Measurements from ENCODE around the gene MED29.
"Not testable (repeated sequence)": the region's sequence is repeated elsewhere in the genome, so short reads cannot be mapped to it uniquely, and the experiment has no call there.

Gene MED29

GRCh38 chr19:39372047-39372802 lies 19.0 kb upstream of the MED29 start:
- no peak for DNase-seq

DNA sequence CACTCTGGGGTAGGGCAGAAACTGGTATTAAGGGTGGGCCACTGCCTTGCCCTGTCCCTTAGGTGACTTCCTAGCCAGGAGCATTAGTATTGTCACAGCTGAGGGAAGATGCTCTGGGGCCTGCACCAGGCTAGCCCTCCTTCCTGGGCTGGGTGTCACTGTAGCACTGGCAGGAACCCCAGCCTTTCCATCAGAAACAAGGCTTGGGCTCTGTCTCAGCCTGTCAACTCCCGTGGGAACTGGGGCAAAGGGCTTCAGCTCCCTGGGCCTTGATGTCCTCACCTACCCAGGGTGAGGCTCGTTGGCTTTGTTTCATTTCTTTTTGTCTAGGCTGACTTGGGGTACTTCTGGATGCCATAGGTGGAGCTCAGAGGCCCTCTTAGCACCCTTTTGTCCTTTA lies 18.2 kb upstream of the MED29 start:
- DNase-seq: no peak

GRCh38 chr19:39375929-39376328 lies 15.2 kb upstream of the MED29 start:
- no peak for DNase-seq

DNA sequence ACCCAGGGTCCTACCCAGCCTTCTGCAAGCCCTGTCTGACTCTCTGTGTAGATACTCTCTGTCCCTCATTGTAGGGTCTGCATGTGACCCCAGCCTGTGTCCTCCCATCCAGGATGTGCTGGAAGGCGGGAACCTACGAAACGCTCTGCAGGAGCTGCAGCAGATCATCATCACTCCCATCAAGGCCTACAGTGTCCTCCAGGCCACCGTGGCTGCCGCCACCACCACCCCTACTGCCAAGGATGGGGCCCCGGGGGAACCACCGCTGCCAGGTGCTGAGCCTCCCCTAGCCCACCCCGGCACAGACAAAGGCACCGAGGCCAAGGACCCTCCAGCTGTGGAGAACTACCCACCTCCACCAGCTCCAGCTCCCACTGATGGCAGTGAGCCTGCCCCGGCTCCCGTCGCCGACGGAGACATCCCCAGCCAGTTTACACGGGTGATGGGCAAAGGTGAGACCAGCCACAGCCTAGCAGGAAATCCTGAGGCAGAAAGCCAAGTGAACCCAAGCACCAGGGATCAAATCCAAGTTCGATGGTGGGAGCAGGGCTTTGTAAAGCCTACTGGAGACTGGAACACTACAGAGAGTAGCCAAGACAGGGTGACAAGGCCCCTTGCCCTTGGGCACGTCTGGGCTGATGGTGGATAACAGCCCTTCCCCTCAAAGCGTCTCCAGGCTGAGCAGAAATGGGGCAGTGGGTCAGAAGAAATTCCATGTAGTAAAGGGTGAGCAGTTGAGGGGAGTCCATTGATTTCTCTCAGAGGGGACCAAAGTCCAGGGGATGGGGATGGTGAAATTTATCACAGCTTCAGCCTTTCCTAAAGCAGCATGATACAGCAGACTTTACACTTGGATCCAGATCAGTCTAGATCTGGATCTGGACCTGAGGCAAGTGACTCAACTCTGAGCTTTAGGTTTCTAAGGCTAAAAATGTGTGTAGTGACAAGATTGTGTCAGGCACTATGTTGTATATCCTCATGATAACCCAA lies 13.5 kb upstream of the MED29 start:
- no peak for DNase-seq

- DNase-seq: not testable (repeated sequence)
Measured at GRCh38 chr19:39379366-39379765, 11.8 kb upstream of the MED29 start.

GRCh38 chr19:39379865-39380396 lies 11.2 kb upstream of the MED29 start:
- no peak for DNase-seq

- DNase-seq: no peak
Measured at GRCh38 chr19:39380521-39381502, 10.4 kb upstream of the MED29 start.

DNA sequence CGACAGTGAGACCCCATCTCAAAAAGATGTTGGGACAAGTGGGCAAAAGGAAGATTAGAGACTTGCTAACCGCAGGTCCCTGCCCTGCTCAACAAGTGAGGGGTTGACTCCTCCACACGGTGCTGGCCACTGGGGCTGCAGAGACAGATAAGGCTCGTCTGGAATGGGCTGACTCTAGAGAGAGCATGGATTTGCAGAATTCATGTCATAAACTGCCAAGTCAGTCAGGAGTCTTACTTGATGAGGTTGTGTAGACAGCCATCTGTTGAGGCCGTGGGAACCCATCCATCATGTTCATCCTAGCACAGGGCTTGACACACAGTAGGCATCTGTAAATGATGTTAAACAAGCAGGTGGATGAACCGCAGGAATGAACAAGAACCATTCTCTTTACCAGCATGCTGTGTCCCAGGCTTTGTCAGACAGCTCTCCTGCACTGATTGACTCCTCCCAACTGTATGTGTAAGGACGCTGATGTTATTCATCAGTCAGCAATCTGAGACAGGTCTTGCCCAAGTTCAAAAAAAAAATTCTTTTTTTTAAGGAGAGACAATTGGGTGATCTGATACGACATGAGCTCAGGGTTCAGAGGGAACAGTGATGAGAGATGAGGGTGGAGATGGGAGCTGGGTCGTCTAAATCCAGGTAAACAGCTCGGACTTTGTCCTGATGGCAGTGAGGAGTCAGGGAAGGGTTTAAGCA lies 9.1 kb upstream of the MED29 start:
- DNase-seq: no peak

DNA sequence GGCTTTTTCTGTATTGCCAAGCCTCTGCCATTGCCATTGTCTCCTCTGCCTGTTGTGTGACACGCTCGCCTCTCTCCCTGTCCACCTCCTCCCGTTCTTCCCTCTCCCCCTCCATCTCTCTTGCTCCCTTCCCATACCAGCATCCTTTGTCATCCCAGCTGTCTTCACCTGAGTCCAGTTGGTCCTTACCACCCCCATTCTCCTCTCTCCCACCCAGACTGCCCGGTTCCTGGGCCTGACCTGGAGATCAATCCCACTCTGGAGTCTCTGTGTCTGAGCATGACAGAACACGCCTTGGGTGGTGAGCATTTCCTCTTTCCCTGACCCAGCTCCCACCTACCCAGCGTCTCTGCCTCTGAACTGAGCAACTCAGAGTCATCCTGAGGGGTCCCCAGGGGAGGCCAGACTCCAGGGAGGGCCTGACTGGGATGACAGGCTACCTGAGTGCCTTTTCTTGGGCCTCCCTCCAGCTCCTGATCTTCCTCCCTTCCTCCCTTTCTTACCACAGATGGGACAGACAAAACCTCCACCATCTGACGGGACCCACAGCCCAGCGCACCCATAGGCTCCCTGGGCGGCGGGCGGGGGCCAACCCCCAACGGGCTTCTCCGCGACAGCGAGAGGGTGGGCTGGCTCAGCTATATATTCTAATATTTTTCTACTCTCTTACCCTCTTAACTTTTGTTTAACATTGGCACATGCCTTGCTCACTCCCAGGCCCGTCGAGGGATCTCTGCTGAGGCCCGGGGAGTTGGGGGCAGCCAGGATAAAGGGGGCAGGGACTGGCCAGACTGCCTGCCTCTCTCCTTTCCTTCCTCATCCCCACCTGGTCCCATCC lies 8.0 kb upstream of the MED29 start:
- DNase-seq: no peak

DNA sequence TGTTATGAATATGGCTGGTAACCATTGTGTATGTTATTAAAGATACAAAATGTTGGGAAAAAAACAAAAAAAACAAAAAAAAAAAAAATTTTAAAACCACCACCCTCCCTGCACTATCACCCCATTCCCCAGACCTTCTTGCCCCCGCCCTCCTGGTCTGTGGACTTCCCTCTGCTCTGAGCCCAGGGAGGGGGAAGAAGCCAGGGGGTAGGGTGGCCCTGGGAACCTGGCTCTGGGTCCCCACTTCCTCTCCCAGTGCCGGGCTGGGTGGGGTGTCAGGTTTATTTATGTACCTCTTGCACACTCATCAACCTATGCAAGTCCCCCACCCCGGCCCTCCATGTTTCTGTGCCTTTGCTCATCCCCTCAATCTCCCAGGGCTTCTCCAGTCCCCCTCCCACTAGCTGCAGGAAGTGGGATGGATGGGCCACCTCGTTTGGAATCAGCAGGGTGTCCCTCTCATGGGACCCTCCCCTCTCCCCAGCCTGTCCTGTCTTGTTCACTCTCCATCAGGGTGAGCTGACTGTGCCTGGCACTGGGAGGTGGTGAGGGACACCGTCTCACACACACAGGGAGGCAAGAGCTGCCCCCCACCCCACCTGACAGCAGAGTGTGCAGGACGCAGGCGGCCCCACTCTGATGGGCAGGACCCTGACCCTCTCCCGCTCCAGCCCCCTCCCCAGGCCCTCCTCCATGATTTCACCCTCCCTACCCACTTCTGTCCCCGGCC lies 6.2 kb upstream of the MED29 start:
- no peak for DNase-seq

GRCh38 chr19:39385629-39386411 lies 5.4 kb upstream of the MED29 start:
- no peak for DNase-seq

- DNase-seq: no peak
Measured at GRCh38 chr19:39386557-39386956, 4.6 kb upstream of the MED29 start.

DNA sequence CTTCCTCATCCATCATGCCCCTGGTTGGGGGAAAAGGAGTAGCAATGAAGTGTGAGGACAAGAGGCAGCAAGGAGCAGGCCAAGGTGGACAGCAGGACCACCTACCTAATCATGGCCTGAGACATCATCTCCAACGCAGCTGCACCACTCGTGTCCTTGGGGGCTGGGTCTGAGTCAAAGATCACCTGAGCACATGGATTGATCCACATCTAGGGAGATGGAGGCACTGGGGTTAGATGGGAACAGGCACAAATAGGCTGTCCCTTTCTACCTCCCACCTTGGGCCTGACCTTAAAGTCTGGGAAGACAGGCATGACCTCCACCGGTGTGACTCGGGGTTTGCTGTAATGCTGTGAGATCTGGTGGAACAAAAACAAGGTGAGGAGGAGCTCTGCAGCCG lies 2.5 kb upstream of the MED29 start:
- no peak for DNase-seq

DNA sequence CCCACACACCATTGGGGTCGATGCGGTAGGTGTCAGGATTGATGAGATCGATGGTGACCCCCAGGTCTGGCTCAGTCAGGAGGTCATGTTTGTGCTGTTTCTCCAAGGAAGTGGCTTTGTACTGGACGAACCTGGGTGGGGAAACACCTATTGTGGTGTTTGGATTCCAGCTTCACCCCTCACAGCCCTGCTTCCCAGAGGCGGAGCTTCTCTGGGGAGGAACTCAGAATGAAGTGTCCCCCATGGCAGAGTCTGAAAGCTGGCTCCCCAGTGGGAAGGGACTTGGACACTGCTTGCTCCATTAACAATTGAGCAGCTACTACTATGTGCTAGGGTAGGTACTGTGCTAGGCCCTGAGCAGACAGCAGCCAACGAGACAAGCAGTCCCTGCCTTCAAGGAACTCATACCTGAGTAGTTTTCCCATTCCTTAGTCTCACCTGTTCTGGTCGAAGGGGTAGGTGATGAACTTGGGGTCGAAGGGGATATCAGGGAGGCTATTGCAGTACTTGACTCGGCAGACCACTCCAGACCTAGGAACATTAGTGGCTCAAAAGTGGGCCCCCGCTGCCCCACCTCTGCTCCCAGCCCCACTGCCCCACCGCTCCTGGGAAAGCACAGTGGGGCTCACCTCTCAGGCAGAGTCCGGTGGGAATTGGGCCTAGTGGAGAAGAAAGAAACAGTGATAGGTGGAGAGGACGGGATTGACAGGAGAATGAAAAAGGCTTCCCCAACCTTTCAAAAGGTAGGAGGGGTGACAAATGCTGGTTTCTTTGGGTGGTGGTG lies 1.4 kb upstream of the MED29 start:
- DNase-seq: no peak

DNA sequence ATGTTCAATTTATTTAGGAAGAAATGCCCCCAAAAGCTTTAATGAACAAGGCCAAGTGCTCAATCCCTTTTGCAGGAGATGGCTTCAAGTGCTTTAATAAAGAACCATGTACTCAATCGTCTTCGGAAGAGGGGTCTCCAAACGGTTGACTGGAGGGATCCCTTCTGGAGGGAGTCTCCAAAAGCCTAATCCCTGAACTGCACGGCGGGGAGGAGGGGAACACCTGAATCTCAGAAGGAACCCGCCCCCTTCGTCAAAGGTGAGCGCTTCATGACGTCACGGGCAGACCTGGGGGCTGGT lies 777 bp upstream of the MED29 start:
- DNase-seq: no peak

DNA sequence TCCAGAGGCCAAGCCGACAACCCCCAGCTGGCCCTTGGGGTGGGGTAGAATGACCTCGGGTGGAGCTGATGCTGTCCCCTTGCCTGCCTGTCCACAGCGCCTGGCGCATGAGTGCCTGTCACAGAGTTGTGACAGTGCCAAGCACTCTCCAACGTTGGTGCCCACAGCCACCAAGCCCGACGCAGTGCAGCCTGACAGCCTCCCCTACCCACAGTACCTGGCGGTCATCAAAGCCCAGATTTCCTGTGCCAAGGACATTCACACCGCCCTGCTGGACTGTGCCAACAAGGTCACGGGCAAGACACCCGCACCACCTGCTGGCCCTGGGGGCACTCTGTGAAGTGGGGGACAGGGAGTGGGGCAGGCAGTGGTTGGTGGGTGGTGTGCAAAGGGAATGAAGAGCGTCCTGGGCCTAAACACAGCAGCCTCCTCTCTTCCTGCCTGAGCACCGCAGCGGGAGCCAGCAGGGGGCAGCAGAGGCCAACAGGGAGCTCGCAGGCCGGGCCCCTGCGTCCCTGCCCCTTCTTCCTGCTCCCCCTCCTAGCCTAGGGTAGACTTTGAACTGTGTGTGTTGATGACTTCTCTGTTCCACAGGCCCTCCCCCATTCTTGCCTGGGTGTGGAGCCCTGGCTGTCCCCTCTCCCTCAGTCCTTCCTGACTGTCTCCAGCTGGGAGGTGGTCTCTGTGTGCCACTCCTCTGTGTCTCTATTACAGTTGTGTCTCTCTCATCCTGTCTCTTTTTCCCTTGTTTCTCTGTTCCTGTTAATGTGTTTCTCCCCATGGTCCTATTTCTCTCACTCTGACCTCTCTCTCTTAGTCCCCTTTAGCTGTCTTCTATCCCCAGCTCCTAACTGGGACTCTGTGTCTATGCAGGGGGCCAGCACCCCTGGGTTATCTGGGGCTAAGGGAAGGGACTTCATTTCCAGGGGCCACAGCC lies 6.5 kb downstream of the MED29 start:
- DNase-seq: peak; percentile 81

DNA sequence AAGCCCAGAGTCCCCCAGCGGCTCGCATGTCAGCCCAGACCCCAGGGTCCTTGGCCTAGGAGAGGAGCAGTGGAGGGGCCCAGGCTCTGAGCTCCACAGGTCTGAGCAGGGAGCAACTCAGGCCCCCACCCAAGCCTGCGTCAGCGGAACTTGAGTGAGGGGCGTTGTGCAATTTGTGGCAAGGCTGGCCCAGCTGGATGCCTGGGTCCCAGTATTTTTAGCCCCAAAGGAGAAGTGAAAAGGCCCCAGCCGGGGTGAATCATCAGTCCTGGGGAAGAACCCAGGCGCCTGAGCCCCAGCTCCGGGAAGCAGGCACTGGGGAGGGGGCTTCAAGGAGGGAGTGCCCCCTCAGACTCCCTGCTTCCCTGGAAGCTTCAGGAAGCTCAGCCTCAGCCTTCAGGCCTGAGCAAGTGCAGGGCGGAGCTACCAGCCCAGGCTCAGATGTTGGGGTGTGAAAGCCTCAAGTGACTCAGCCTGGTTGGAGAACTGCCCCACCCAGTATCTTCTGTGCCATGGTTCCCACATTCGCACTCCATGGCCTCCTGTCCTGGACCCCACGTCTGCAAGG lies 7.2 kb downstream of the MED29 start:
- DNase-seq: no peak
